GM19467 (cell line): ENCODE results near the gene LZTFL1.

Experiments
- ATAC-seq: cut with Tn5 transposase; IDR thresholded peaks from one replicate; pipeline ENCODE4 v1.9.1; 2021; ENCODE audit warnings: mild to moderate bottlenecking, moderate library complexity; ENCODE audit not compliant: unreplicated experiment

Gene LZTFL1, protein sequence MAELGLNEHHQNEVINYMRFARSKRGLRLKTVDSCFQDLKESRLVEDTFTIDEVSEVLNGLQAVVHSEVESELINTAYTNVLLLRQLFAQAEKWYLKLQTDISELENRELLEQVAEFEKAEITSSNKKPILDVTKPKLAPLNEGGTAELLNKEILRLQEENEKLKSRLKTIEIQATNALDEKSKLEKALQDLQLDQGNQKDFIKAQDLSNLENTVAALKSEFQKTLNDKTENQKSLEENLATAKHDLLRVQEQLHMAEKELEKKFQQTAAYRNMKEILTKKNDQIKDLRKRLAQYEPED

DNA sequence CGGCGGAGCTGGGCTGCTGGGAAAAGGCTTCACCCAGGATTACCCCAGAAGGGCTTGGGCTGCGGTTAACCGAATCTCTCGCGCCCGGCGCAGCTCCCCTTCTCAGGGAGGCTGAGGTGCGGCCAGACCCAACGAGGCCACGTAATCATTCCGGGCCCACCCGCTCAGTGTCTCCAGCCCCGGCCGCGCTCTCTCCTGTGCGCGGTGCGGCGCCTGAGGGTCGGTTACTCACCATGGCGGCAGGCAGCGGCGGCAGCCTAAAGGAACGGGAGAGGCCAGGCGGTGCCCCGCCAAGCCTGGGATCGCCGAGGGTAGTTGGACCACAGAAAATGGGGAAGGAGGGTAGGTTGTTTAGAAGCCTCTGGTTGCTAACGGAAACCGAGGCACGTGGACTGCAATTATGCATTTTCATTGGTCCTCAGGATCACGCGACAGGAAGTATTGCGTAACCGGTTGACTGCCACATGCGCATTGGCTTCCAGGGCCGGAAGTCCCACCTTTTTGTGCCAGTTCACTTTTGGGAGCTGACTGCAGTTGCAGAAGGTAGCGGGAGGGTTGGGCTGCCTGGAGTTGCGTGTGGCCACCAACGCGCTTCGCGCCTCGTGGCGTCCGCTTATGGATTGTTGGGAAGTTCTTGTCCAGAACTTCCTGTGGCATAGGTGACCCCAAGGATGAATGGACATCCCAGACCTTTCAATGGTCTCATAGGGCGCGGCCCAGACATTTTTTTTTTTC lies at the start of gene LZTFL1:
Gene LZTFL1, minus strand, starts transcription at position 363 of the 735 bp plus-strand sequence. Its CDS starts 128 bp downstream, at position 235.
- peak; percentile 92 for ATAC-seq

DNA sequence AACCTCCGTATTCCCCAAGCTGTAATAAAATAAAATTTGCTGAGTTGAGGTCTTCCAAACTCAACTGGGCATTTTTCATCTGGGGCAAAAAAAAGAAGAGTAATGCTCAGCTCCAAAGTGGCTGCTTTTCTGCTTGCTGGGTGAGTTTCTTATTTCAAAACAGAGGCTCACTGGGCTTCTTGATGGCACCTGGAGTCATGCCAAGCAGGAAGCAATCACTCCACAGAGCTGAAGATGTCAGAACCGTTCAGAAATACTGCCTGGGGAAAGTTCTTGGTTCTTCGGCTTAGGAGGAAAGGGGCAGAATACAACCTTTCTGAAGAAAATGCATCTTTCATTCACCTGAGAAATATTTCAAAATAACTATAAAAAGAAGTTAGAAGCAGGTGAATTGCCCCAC lies 48.5 kb upstream of the LZTFL1 start:
- ATAC-seq = no peak

DNA sequence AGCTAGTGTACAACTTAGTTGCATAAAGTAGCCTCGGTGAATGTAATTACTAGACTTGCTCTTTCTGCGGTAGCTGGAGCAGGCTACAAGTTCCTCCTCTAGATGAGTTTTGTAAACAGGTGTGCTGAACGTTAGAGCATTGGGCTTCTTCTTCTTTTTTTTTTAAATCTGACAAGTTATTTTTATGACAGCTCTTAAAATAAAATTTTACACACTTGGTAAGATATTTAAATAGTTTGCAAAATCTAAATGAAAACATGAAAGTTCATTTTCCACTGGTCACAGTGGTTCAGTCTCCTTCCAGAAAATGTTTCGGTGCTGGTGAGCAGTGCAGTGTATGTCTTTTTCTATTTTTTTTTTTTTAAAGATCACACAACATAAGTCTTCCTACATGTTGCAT lies 47.4 kb upstream of the LZTFL1 start:
- ATAC-seq = no peak

DNA sequence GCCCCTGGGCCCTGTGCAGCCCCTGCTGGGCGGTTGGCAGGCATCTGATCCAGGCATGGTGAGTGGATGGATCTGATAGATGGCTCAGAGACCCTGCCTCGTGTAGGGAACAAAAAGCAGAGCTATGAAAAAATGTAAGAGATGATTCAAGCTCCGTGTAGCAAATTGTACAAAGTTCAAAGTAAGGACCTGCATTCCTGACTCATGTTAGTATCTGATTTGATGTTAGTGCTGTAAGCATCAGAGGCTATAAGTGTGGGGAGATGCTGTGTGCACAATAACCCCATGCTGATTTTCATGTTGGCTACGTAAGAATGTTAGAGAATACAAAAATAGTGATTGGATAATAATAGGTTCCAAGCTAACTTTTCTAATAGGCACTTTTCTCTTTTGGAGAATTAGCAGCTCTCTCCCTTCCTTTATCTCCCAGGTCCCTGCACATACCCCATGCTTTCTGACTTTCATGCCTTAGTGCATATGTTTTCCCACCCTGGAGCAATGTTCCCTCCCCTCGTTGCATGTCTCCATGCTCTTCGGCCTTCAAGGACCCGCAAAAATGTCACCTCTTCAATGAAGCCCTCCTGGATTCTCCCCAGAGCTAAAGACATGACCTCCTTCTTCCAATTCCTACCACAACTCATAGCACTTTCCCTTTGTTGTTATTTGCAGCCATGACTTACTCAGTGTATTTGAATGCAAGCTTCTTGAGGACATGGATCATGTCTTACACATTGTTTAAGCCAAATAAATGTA lies 46.0 kb upstream of the LZTFL1 start:
- ATAC-seq = no peak

DNA sequence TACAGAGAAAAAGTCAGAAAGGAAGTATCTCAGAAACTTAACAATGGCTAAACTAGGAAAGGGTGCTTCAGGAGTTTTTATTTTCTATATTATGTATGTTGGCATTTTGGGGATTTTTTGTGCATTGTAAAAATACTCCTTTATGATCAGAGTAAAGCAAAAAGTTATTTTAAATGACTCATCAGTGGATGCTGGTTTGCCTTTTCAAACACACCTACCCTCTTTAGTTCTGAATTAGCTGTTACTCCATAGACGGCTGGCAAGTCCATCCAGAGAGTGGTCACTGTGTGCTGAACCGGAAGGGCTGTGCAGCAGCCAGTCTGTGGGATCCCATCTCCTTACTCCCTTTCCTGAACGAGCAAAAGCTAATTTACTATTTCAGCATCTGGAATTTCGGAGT lies 45.4 kb upstream of the LZTFL1 start:
- ATAC-seq = no peak

DNA sequence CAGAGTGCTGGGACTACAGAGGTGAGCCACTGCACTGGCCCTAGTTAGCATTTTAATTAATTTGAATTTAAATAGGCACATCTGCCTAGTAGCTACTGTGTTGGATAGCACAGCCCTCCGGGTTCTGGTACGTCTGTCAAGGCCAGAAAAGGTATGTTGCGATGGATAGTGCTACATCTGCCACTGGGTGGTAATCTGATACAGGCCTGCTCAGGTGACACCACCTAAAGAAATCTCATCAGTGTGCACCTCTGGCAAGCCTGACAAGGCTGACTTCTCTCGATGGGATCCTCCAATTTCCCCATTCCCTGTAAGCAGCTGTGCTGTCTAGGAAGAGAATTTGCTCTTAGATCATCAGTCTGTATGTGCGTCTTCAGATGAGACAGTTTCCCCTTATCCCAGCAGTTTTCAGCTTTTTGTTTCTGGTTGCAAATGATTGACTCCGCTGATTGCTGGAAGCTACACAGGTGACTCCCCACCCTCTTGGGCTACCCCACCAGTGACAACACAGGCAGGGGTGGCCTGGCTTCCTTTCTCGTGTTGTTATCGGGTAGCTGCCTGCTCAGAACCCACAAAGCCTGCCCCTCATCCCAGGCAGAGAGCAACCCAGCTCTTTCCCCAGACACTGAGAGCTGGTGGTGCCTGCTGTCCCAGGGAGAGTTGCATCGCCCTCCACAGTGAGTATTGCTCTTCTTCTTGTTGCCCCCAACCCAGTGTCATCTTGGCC lies 44.2 kb upstream of the LZTFL1 start, which contains the start of gene CCR9:
Gene CCR9, plus strand, starts transcription at position 565 of the 727 bp plus-strand sequence. CDS start 8,391 bp downstream, outside the sequence.
- ATAC-seq = no peak

DNA sequence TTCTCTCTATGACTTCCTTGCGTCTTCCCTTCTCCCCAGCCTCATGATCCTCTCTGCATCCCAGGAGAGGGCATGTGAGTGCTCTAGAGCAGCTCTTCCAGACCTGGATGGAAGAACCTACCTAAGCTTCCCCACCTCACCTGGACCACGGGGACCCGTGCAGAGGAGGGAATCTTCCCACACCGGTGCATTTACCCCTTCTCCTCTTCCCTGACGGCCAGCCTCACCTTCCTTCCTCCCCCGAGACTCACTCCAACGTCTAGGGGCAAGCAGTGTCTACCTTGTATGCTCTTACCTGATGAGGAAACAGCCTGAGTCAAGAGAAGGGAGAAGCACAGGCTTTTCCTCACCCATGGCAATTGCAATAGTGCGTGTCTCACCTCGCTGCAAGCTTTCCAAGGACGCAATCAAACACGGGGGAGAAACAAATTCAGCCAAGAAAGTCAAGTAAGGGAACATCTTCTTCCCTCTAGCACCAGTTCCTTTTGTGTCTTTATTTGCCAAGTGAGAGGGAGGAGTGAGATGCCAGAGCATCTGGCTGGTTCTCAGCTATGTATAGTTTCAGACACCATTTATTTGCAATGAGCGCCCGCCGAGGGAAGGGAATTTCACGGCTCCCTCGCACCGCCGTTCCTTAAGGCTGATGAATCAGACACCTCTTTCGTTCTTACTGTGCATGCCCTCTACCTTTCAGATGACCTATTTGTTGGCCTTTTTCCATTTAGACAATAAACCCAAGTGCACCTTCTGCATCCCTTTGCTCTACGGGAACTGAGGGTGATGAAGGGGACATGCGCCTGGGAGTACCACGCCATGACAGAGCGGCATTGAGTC lies 42.7 kb upstream of the LZTFL1 start:
- ATAC-seq = no peak

DNA sequence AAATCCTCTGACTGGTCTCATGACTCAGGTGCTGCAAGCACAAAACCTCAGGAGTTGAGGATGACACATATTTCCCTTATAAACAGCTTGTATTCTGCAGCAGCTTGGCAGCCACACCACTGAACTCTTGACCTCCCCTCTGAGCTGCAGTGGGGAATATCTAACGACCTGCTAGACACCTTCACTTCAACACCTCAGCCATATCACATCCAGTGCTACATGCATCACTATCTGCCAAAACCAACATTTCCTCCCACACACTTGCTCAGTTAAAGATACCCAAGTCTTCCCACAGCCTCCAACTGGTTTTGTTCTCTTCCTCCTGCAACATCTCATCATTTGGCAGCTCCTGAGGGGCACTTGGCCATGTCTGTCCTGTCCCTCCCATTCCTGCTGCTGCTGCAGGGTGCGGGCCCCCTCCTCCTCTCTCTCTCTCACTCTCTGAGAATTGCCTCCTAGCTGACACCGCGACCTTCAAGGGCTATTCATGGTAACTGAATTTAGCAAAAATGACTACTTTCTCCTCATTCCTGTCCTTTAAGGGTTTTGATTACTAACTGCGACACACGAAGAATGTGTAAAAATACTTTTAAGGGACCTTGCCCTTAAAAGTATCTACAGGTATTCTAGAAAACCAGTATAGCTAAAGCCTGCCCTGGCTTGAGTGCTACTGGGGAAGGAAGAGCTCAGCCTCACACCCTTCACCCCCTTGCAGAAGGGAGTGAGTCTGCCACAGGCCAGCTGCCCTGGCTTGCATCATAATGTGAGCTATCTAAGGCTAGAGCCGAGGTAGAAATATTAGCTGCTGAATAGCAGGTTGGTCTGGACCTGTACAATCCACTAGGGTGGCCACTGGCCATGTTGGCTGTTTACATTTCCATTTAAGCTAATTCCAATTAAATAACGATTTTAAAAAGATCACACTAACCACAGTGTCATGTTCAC lies 39.4 kb upstream of the LZTFL1 start:
- no peak for ATAC-seq

DNA sequence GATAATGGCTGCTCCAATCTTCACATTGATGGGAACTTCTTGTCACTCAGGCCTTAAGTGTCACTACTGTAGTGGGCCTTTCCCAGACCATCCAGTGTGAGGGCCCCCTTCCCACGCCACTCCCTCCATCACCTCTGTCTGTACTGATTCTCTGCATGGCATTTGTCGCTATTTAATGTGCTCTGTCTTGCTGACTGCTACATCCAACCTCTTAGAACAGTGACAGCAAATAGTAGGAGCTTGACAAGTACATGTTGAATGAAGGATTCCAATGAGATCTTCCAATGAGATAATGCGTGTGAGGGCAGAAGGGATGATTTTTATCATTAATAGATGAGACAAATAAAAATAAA lies 38.8 kb upstream of the LZTFL1 start:
- ATAC-seq = no peak

DNA sequence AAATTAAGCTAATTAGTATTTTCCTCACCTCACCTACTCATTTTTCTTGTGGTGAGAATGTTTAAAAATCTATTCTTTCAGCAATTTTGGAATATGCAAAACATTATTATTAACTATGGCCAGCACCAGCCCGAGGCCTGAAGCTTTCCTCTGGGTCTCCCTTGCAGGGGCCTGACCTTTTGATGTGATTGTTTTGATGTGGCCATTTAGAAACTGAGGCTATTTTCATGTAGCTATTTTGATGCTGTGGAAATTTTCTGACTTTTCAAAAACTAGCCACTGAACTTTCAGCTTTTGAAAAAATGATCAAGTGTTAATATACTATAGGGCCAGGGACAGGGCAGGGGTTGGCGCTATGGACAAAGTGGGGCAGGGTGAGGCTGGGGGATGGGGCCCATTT lies 36.2 kb upstream of the LZTFL1 start:
- no peak for ATAC-seq

DNA sequence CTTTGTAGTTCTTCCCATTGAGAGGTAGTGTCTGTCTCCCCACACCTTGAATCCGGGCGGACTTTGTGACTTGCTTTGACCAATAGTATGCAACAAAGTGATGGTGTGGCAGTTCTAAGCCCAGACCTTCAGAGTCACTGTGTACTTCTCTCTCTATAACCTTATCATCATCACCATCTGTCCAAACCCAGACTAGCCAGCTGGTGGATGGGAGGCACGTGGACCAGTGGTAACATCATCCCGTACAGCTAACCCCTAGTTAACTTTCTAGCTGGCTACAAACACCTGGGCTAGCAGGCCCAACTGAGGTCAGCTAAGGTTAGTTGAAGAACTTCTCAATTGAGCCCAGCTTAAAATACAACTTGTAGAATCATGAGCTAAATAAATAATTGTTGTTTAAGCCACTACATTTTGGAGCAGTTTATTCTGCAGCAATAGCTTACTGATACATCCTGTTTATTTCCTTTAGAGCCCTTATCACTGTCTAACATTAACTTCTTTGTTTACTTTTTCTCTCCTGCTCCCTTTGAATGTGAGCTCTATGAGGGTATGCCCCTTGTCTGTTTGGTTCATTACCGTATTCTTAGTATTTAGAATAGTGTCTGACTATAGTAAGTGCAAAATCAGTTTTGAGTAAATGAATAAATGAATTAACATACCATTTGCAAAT lies 32.9 kb upstream of the LZTFL1 start:
- ATAC-seq = no peak

DNA sequence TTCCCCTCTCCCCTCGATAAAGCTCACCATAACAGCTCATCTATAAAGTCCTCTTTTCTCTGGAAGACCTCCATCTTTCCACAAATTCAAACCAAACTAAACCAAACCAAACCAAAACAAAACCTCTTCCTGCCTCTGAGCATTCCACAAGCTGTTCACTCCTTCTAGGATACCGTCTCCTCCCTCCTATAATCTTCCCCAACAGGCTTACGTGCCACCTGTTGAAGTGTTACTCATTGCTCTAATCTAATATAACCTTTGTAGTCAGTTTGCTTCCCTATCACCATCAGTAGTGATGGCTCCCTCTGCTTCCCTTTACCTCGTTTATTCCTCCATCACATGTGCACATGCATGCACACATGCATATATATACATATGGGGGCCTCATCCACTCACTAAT lies 31.7 kb upstream of the LZTFL1 start:
- no peak for ATAC-seq

DNA sequence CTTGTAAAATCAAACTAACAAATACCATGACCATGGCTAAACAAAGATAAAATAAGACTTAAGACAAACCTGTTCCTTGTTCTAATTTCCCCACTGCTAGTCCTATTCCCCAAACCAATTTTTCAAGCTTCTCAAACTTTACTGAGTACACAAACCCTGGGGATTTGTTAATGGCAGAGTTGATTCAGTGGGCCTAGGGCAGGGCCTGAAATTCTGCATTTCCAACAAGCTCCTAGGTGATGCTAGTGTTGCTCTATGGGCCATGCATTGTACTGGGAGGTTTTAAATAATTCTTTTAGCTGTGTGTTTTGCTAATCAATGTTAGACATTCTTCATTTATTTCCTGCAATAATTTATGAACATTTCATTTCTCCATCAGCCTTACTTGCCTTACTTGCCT lies 31.1 kb upstream of the LZTFL1 start:
- no peak for ATAC-seq

DNA sequence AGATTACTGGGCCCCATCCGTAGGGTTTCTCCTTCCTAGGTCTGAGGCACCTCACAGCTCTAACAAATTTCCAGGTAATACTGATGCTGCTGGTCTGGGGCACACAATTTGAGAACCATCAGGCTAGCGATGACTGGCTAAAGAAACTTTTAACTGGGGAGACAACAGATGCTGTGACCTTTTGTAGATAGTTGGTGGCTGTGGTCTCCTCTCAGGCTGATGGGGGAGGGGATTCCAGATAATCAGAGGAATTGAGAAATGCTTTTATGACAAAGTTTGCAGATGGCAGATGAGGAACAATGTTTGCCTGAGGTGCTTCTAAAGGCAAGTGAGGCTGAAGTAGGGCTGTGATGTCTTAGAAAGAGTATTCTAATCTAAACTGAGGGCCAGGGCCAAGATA lies 30.6 kb upstream of the LZTFL1 start:
- ATAC-seq = no peak

DNA sequence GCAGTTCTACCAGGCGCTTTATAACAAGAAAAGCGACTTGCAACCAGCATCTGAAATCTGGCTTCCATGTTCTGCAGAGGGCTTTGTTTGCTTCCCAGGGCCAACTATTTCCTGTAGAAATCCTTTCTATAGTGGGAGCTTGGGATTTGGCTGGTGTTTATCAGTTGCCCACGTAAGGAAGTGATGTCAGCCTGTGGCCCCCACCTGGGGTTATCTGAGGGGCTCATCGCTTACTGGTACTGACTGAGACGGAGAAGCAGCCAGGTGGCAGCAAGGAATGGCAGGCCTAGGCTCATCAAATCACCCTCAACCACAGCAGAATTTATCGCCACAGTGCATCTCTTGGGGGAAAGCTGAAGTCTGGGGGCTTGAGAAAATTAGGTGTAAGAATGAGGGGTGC lies 29.9 kb upstream of the LZTFL1 start:
- no peak for ATAC-seq

DNA sequence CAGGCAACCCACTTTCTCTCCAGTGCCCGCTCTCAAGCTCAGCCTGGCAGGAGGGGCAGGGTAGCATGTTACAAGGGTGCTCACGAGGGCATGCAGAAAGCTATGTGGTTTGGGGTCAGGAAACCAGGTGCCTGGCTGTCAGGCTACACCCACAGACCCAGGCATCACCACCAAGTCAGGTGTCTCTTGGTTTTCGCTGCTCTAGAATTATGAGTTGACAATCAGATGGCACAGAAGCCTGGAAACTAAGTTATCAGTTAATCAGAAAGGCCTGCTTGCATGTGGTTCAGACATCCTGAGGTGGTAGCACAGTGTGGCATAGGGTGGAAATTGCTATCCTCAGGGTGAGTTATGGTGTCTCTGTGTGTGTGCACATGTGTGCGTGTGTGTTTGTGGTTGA lies 28.2 kb upstream of the LZTFL1 start:
- no peak for ATAC-seq

DNA sequence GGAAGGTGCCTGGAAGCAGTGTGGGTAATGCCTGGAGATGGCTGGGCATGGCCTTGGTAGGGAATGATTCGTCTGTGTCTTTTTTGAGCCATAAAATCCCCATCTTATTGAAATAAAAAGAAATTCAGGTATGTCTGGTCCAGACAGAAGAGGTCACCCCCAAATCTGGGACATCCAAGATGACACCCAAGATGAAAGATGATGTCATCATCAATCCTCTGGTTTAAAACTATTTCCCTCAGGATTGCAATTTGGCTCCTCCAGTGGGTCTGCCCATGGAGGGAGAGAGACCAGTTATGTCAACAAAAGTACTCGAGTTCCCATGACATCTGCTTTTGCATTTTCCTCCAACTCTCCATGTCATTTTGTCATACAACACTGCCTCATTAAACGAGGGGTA lies 27.7 kb upstream of the LZTFL1 start:
- no peak for ATAC-seq

DNA sequence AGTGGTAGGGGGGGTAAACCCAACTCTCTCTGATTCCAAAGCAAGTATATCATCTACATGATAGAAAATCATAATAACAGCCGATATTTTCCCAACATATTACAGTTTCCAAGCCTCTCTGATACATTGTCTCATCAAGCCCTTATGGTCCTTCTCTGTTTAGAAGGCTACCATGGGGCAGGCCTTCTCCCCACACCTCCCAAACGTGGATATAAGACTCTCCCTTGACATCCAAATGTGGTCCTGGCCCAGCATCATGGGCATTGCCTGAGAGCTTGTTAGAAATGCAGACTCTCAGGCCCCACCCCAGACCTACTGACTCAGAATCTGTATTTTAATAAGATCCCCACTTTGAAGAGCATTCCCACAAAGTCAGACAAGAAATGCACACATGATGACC lies 26.7 kb upstream of the LZTFL1 start:
- no peak for ATAC-seq

DNA sequence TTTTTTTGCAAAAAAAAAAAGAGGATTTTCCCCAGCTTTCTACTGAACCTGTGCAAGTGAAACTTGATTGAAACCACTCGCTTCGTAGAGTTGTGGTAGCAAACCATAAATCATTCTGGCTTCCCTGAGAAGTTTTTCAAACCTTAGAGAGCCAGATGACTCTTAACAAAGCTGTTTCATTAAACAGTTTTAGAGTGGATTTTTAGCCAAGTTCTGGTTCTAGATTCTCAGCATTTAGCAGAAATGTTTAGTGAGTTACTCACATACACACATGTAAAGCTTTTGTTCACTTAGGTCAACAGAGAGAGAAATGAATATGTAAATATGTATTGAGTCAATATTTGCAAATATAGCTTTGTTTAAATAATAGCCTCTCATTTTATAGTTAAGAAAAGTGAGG lies 26.3 kb upstream of the LZTFL1 start:
- ATAC-seq = no peak
